KMS-11 (cell line): ENCODE results near the gene LUC7L3.

Experiments used
- H2AFZ ChIP-seq: fragments of 200-600 bp; sonication (generic); 2 replicates; pipeline ENCODE4 v1.6.1; 2016; ENCODE audit warnings: antibody characterized with exemption, mixed run types, low read depth
- H3K27ac ChIP-seq: fragments of 200-600 bp; sonication (generic); 2 replicates; pipeline ENCODE4 v1.6.1; 2016; ENCODE audit warnings: mild to moderate bottlenecking, mixed run types
- H3K27me3 ChIP-seq: fragments of 200-600 bp; sonication (generic); 2 replicates; pipeline ENCODE4 v1.6.1; 2017; ENCODE audit warnings: mild to moderate bottlenecking, low read depth, mixed run types, moderate library complexity; ENCODE audit not compliant: insufficient read depth
- H3K36me3 ChIP-seq: fragments of 200-600 bp; sonication (generic); 2 replicates; pipeline ENCODE4 v1.6.1; 2017; ENCODE audit warnings: mild to moderate bottlenecking, mixed run types; ENCODE audit not compliant: insufficient read depth
- H3K4me1 ChIP-seq: fragments of 200-600 bp; sonication (generic); 2 replicates; pipeline ENCODE4 v1.6.1; 2016; ENCODE audit warnings: mild to moderate bottlenecking, low read depth, mixed run types; ENCODE audit not compliant: poor library complexity, severe bottlenecking
- H3K4me2 ChIP-seq: fragments of 200-600 bp; sonication (generic); 2 replicates; pipeline ENCODE4 v1.7.0; 2016; ENCODE audit warnings: mild to moderate bottlenecking, mixed run types
- H3K4me3 ChIP-seq: fragments of 200-600 bp; sonication (generic); IDR thresholded peaks from 2 replicates; pipeline ENCODE4 v1.6.1; 2017; ENCODE audit warnings: low read depth, low read length, mixed read lengths; ENCODE audit not compliant: insufficient read depth
- H3K79me2 ChIP-seq: fragments of 200-600 bp; sonication (generic); 2 replicates; pipeline ENCODE4 v1.6.1; 2016; ENCODE audit warnings: low read depth, mixed run types; ENCODE audit not compliant: insufficient read depth
- H3K9ac ChIP-seq: fragments of 200-600 bp; sonication (generic); 2 replicates; pipeline ENCODE4 v1.6.1; 2016; ENCODE audit warnings: mild to moderate bottlenecking, mixed run types
- H4K20me1 ChIP-seq: fragments of 200-600 bp; sonication (generic); 2 replicates; pipeline ENCODE4 v1.6.1; 2016; ENCODE audit warnings: mild to moderate bottlenecking, mixed run types; ENCODE audit not compliant: insufficient read depth
- TF ChIP-seq, protein P1 (sequence below): fragments of 200-600 bp; sonication (generic); conservative IDR thresholded peaks from 2 replicates; pipeline ENCODE4 v1.6.1; 2017; ENCODE audit warnings: low read depth, mild to moderate bottlenecking, antibody characterized with exemption, low read length, moderate library complexity, mixed read lengths

LUC7L3 gene

GRCh38 chr17:50710650-50711049 is 8.8 kb upstream of the LUC7L3 start:
- Histone ChIP-seq H3K4me2 (no peak overlapping the region), H3K9ac (no peak overlapping the region), H3K4me1 (peaks cover 35% of the 10 kb centered on the region), H3K79me2 (peaks cover 30% of the 10 kb centered on the region; the same call in 1 of the 2 replicates), H4K20me1 (no peaks in the 10 kb centered on the region), H3K27ac (no peak overlapping the region), H2AFZ (no peak overlapping the region), H3K4me3 (no peak overlapping the region), H3K36me3 (no peaks in the 10 kb centered on the region), H3K27me3 (no peaks in the 10 kb centered on the region; the same call in 1 of the 2 replicates)
- TF ChIP-seq, protein P1, sequence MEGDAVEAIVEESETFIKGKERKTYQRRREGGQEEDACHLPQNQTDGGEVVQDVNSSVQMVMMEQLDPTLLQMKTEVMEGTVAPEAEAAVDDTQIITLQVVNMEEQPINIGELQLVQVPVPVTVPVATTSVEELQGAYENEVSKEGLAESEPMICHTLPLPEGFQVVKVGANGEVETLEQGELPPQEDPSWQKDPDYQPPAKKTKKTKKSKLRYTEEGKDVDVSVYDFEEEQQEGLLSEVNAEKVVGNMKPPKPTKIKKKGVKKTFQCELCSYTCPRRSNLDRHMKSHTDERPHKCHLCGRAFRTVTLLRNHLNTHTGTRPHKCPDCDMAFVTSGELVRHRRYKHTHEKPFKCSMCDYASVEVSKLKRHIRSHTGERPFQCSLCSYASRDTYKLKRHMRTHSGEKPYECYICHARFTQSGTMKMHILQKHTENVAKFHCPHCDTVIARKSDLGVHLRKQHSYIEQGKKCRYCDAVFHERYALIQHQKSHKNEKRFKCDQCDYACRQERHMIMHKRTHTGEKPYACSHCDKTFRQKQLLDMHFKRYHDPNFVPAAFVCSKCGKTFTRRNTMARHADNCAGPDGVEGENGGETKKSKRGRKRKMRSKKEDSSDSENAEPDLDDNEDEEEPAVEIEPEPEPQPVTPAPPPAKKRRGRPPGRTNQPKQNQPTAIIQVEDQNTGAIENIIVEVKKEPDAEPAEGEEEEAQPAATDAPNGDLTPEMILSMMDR = no peak

- Histone ChIP-seq H2AFZ (no peak overlapping the region), H3K27ac (no peak overlapping the region), H3K4me2 (no peak overlapping the region), H3K27me3 (no peaks in the 10 kb centered on the region; the same call in 1 of the 2 replicates), H3K4me3 (no peak overlapping the region), H3K79me2 (peaks cover 15% of the 10 kb centered on the region; the same call in 1 of the 2 replicates), H3K36me3 (no peaks in the 10 kb centered on the region), H3K9ac (no peak overlapping the region), H3K4me1 (peaks cover 25% of the 10 kb centered on the region), H4K20me1 (no peaks in the 10 kb centered on the region)
- TF ChIP-seq, protein P1 = no peak
These were observed 6.8 kb upstream of the LUC7L3 start for GRCh38 chr17:50712641-50713040.

GRCh38 chr17:50715471-50715870 is 3.9 kb upstream of the LUC7L3 start:
- H3K27me3 ChIP-seq = no peaks in the 10 kb centered on the region; the same call in 1 of the 2 replicates
- H3K9ac ChIP-seq = no peak overlapping the region
- no peak overlapping the region for H3K27ac ChIP-seq
- H3K4me3 ChIP-seq = no peak overlapping the region
- TF ChIP-seq, protein P1 = no peak
- H2AFZ ChIP-seq = no peak overlapping the region
- H3K4me1 ChIP-seq = peaks cover under 1% of the 10 kb centered on the region
- no peaks in the 10 kb centered on the region for H3K36me3 ChIP-seq
- no peak overlapping the region for H3K4me2 ChIP-seq
- peaks cover 11% of the 10 kb centered on the region for H3K79me2 ChIP-seq
- 0 out of 2 replicates have a peak, but pooled peaks cover 2% of the 10 kb centered on the region for H4K20me1 ChIP-seq

DNA sequence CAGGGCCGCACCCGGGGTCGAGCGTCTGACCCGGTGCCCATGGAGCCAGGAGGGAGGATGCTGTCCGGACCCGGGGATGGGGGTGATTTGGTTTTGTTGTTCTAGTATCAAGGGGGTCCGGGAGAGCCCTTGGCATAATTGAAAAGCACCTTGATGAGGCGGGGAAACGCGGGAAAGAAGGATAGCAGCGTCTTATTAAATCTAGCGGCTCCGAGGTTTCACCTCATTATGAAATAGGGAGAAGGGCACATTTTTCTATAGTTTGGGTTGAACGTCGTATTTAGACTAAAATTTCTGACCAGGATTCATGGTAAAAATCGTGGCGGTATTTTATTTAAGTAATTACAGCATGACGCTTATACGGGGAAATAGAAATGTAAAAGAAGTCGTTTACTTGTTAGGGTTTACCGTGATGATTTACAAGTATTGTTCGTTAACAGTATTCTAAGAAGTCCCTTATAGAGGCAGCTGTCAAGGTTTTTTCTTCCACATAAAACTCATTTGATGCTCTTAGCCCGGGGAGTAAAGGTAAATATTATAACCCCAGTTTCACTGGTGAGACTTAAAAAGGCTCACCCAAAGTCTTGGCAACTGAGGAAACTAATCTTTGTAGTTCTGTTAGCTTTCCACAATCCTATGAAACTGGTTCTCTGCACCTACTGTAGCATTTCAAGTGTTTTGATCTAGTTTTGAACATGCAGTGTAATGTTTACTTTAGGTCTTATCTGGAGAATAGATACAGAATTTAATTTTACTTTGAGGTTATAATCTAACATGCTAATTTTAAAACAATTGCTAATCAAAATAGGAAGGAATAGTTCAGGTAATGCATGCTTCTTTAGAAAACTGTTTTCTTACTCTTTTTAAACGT is 756 bp downstream of the LUC7L3 start:
- TF ChIP-seq, protein P1 = no peak
- H3K4me2 ChIP-seq = peak overlapping the region; percentile 97
- peak overlapping the region; percentile 79 for H3K4me3 ChIP-seq
- H3K79me2 ChIP-seq = peaks cover 58% of the 10 kb centered on the region
- H3K9ac ChIP-seq = peak overlapping the region; percentile 97
- H3K27me3 ChIP-seq = no peaks in the 10 kb centered on the region
- H4K20me1 ChIP-seq = peaks cover 46% of the 10 kb centered on the region
- H3K36me3 ChIP-seq = no peaks in the 10 kb centered on the region; the same call in 1 of the 2 replicates
- peak overlapping the region; percentile 93 for H3K27ac ChIP-seq
- H3K4me1 ChIP-seq = peaks cover 29% of the 10 kb centered on the region
- H2AFZ ChIP-seq = peak overlapping the region; percentile 76
